T47D (cell line): ENCODE measurements around the gene COG2.

Experiments used
- DNase-seq, 2 experiments: peaks; one replicate each; pipeline versions ENCODE4 v3.0.0 to v3.0.0-alpha.2; 2011 to 2012; ENCODE audit warnings: low read depth in 1 of 2, low spot score in 1 of 2
- JUND ChIP-seq: IDR thresholded peaks from 2 replicates; pipeline ENCODE4 v1.6.1; 2012; ENCODE audit warnings: low read depth
- in situ Hi-C: cut with HindIII; loops from 2 replicates; pipeline ENCODE4 v1.10.0; 2016; ENCODE audit warnings: low sequenced_read_pairs, low pct_unique_long_range_greater_than_20kb

The COG2 gene

DNA sequence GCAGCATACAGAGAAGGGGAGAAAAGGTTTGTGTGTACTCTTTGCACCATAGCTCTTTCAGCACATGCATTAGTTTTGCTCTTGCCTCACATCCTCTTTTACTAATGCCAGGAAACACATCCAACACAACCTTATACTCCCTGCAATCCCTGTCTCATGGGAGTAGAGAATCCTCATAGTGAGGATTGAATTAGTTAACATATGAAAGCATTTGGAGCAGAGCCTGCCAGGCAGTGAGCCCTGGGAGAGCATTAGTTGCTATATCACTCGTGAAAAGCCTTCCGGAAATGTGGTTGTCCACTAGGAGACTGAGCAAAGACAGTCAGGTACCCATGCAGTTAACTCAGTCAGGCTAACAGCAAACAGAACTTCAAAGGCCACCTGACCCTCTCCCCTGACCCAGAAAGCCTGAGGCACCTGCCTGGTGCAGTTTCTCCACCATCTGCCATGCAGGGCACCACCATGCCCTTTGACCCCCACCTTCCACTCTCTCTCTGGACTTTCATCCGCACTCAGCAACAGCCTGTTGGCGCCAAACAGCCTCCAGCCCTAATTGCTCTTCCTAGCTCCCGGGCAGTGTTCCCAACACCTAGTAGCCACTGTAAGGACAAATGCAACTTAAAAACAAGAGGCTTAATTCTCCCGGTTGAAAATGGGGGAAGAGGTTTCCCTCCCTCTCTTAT lies 86.6 kb downstream of the COG2 start:
- in situ Hi-C loops = no loop called here
- no peak for TF ChIP-seq JUND
- DNase-seq = no peak

- TF ChIP-seq JUND = no peak
- in situ Hi-C loops = no loop called here
- DNase-seq = no peak
Observed at GRCh38 chr1:230730977-230731376, 88.7 kb downstream of the COG2 start.

GRCh38 chr1:230735447-230735846 lies 93.2 kb downstream of the COG2 start:
- no peak for TF ChIP-seq JUND
- in situ Hi-C loops = no loop called here
- DNase-seq = peak in 1 of 2 experiments; percentile 33

DNA sequence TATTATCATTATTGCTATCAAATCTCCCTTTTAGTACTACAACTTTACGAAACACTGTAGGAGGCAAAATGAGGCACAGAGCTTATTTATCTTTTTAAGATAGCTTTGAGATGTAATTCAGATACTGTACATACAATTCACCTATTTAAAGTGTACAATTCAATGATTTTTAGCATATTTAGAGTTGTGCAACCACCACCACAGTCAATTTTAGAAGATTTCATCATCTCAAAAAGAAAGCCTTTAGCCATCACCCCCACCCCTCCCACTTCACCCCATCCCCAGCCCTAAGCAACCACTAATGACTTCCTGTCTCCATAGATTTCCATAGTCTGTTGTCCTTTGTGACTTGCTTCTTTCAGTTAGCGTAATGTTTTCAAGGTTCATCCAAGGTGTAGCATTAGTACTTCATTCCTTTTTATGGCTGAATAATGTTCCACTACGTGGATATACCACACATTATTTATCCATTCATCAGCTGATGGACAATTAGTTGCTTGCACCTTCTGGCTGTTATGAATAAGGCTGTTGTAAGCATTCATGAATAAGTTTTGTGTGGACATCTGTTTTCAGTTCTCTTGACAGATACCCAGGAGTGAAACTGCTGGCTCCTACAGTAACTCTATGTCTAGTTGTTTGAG lies 95.5 kb downstream of the COG2 start:
- no peak for DNase-seq
- in situ Hi-C loops = no loop called here
- TF ChIP-seq JUND = no peak

DNA sequence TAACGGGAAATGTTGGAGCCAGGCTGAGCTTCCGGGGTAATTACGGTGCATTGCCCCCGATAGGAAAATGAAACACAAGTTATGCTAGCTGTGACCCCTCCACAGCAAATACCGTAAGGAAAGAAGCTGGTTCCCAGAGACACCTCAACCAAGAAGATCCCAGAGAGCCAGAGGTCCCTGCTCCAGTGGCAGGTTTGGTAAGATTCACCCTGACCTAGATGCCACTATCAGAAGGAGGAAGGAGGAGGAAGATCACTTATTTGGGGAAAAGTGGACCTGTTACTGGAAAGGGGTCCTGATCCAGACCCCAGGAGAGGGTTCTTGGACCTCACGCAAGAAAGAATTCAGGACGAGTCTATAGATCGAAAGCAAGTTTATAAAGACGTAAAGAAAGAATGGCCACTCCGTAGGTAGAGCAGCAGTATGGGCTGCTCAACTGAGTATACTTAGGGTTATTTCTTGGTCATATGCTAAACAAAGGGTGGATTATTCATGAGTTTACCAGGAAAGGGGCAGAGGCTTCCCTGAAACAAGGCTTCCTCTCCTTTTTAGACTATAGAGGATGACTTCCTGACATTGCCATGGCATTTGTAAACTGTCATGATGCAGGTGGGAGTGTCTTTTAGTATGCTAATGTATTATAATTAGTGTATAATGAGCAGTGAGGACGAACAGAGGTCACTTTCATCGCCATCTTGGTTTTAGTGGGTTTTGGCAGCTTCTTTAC lies 97.4 kb downstream of the COG2 start:
- no peak for TF ChIP-seq JUND
- no peak for DNase-seq
- in situ Hi-C loops = no loop called here
